HG03064 (cell line): ENCODE data around the gene SHD.
A peak's percentile ranks its signal among the peaks of the same experiment; 100 is the strongest.
"Not testable (repeated sequence)": the region's sequence is repeated elsewhere in the genome, so short reads cannot be mapped to it uniquely, and the experiment has no call there.

Source experiments
- ATAC-seq: cut with Tn5 transposase; IDR thresholded peaks from one replicate; pipeline ENCODE4 v1.9.1; 2021; ENCODE audit warnings: low read depth; ENCODE audit not compliant: unreplicated experiment

The SHD gene

GRCh38 chr19:4278419-4279266 lies at the start of gene SHD:
Gene SHD, plus strand, starts transcription at chr19:4279266. Its CDS starts 798 bp downstream, at chr19:4280064.
- ATAC-seq = no peak

- ATAC-seq = not testable (repeated sequence)
Measured at GRCh38 chr19:4230237-4230636, 48.8 kb upstream of the SHD start.

GRCh38 chr19:4231521-4231920 lies 47.5 kb upstream of the SHD start:
- not testable (repeated sequence) for ATAC-seq

GRCh38 chr19:4232139-4232538 lies 46.9 kb upstream of the SHD start:
- not testable (repeated sequence) for ATAC-seq

- ATAC-seq = no peak
Measured at GRCh38 chr19:4232614-4233281, 46.3 kb upstream of the SHD start.

GRCh38 chr19:4233282-4233853 lies 45.7 kb upstream of the SHD start:
- ATAC-seq = no peak

- no peak for ATAC-seq
Measured at GRCh38 chr19:4234142-4234861, 44.8 kb upstream of the SHD start.

GRCh38 chr19:4234862-4235201 lies 44.2 kb upstream of the SHD start:
- no peak for ATAC-seq

- ATAC-seq = not testable (repeated sequence)
Measured at GRCh38 chr19:4237510-4237909, 41.6 kb upstream of the SHD start.

GRCh38 chr19:4238831-4239230 lies 40.2 kb upstream of the SHD start:
- no peak for ATAC-seq

GRCh38 chr19:4241824-4242430 lies 37.1 kb upstream of the SHD start:
- ATAC-seq = no peak

GRCh38 chr19:4245938-4246337 lies 33.1 kb upstream of the SHD start:
- ATAC-seq = not testable (repeated sequence)

- peak; percentile 72 for ATAC-seq
Measured at GRCh38 chr19:4246767-4247593, 32.1 kb upstream of the SHD start, which contains the start of gene YJU2. Gene YJU2, plus strand, starts transcription at chr19:4247080. Its CDS starts 67 bp downstream, at chr19:4247147.

GRCh38 chr19:4256563-4256962 lies 22.5 kb upstream of the SHD start:
- no peak for ATAC-seq

- no peak for ATAC-seq
Measured at GRCh38 chr19:4257025-4257424, 22.0 kb upstream of the SHD start.

GRCh38 chr19:4258181-4258580 lies 20.9 kb upstream of the SHD start:
- ATAC-seq = no peak

- ATAC-seq = no peak
Measured at GRCh38 chr19:4260613-4261191, 18.4 kb upstream of the SHD start.

GRCh38 chr19:4264812-4265211 lies 14.3 kb upstream of the SHD start:
- ATAC-seq = no peak

- ATAC-seq = no peak
Measured at GRCh38 chr19:4266253-4267000, 12.6 kb upstream of the SHD start.
